Caco-2 (cell line): ENCODE results near the gene KIF2C. TPM values are rescaled to one million over a fixed set of nuclear protein-coding genes. Genes with fewer than 3 reads are reported as not detected.

ENCODE experiments used
- BruUV-seq: library from RNA; stranded (reverse); fragments of 400-500 nt; replicated peaks from 2 replicates; lab custom pipeline; 2021; lab: Mats Ljungman, UMichigan
- CTCF ChIA-PET: fragments of 300-600 bp; sonication (Branson Sonifier 250); formaldehyde crosslinking; loops from one replicate; lab custom pipeline; 2022; ENCODE audit warnings: antibody characterized with exemption; lab: Charles Lee
- POLR2A ChIA-PET: fragments of 300-600 bp; sonication (Branson Sonifier 250); formaldehyde crosslinking; loops from one replicate; lab custom pipeline; 2022; ENCODE audit warnings: antibody characterized with exemption; lab: Charles Lee
- DNase-seq, 2 experiments: peaks; one replicate each; pipeline versions ENCODE4 v3.0.0 to v3.0.0-alpha.2; 2020 to 2022
- H3K27me3 ChIP-seq: replicated peaks from 2 replicates; pipeline ENCODE4 v1.6.0; 2011; ENCODE audit warnings: low read length; ENCODE audit not compliant: control insufficient read depth, insufficient read depth
- H3K36me3 ChIP-seq: 2 replicates; pipeline ENCODE4 v1.5.1; 2011; ENCODE audit warnings: low read length; ENCODE audit not compliant: control insufficient read depth, insufficient read depth
- H3K4me1 ChIP-seq: fragments of 250-450 bp; sonication (Bioruptor Pico); 2 replicates; pipeline ENCODE4 v1.5.1; 2020; ENCODE audit warnings: mild to moderate bottlenecking
- H3K4me3 ChIP-seq: 2 replicates; pipeline ENCODE4 v1.5.1; 2011; ENCODE audit warnings: low read depth, mild to moderate bottlenecking, control low read depth, low read length
- H3K9me3 ChIP-seq: fragments of 250-450 bp; sonication (Bioruptor Pico); 2 replicates; pipeline ENCODE4 v1.5.1; 2020; ENCODE audit warnings: mild to moderate bottlenecking, moderate library complexity
- H3K27ac Mint-ChIP-seq: one replicate; pipeline ENCODE4 v1.8.0; 2022; ENCODE audit warnings: mixed read lengths; ENCODE audit not compliant: unreplicated experiment
- H3K27me3 Mint-ChIP-seq: one replicate; pipeline ENCODE4 v1.8.0; 2022; ENCODE audit warnings: mixed read lengths; ENCODE audit not compliant: insufficient read depth, unreplicated experiment
- H3K36me3 Mint-ChIP-seq: one replicate; pipeline ENCODE4 v1.8.0; 2022; ENCODE audit warnings: mild to moderate bottlenecking, mixed read lengths; ENCODE audit not compliant: insufficient read depth, unreplicated experiment
- H3K4me1 Mint-ChIP-seq: one replicate; pipeline ENCODE4 v1.8.0; 2022; ENCODE audit warnings: low read depth, mixed read lengths; ENCODE audit not compliant: unreplicated experiment
- H3K4me3 Mint-ChIP-seq: one replicate; pipeline ENCODE4 v1.8.0; 2022; ENCODE audit warnings: mild to moderate bottlenecking, moderate library complexity, mixed read lengths; ENCODE audit not compliant: unreplicated experiment
- H3K9me3 Mint-ChIP-seq: one replicate; pipeline ENCODE4 v1.8.0; 2022; ENCODE audit warnings: mixed read lengths; ENCODE audit not compliant: unreplicated experiment
- intact Hi-C: fragments of 100-400 bp; cut with micrococcal nuclease; formaldehyde crosslinking; loops from one replicate; pipeline ENCODE4 v1.10.0; 2022; ENCODE audit not compliant: unreplicated experiment
- total RNA-seq: library from RNA; stranded (reverse); gene quantifications from 2 replicates; pipeline ENCODE4 v1.2.3, GENCODE V29; 2022
- TF ChIP-seq, protein P1 (sequence below), 2 experiments: fragments of 200-600 bp in 1 of 2; IDR thresholded peaks; 1 replicate in 1 of 2; 2 replicates in 1 of 2; pipeline versions ENCODE4 v1.5.1 to v1.8.0; 2011 to 2022; ENCODE audit warnings: antibody characterized with exemption in 1 of 2, control low read depth in 1 of 2, inconsistent platforms in 1 of 2, low read depth in 1 of 2, low read length in 1 of 2, mild to moderate bottlenecking in 1 of 2, moderate library complexity in 1 of 2; ENCODE audit not compliant: insufficient read depth in 1 of 2, severe bottlenecking in 1 of 2, unreplicated experiment in 1 of 2

The KIF2C gene
- total RNA-seq, 1 experiment from 2014 or later: 61.0 TPM

GRCh38 chr1:44805311-44806024 is 65.8 kb downstream of the KIF2C start:
- POLR2A ChIA-PET: interaction anchor here (0.5 kb wide), 1 partner anchor 14 kb away, joined by 4 read pairs; no protein-coding TSS in a partner anchor
- Mint-ChIP-seq H3K4me3 (no peak overlapping the region), H3K27me3 (no peaks in the 10 kb centered on the region), H3K4me1 (peaks cover 18% of the 10 kb centered on the region), H3K36me3 (peaks cover 19% of the 10 kb centered on the region), H3K9me3 (no peaks in the 10 kb centered on the region), H3K27ac (peak overlapping the region; percentile 61)
- BruUV-seq: TSS peak; percentile 11
- H3K36me3 ChIP-seq: no peaks in the 10 kb centered on the region
- DNase-seq: no peak
- no peak overlapping the region for H3K4me3 ChIP-seq
- H3K9me3 ChIP-seq: no peaks in the 10 kb centered on the region
- intact Hi-C loops: no loop called here
- H3K27me3 ChIP-seq: no peaks in the 10 kb centered on the region
- H3K4me1 ChIP-seq: peaks cover 40% of the 10 kb centered on the region
- TF ChIP-seq, protein P1, sequence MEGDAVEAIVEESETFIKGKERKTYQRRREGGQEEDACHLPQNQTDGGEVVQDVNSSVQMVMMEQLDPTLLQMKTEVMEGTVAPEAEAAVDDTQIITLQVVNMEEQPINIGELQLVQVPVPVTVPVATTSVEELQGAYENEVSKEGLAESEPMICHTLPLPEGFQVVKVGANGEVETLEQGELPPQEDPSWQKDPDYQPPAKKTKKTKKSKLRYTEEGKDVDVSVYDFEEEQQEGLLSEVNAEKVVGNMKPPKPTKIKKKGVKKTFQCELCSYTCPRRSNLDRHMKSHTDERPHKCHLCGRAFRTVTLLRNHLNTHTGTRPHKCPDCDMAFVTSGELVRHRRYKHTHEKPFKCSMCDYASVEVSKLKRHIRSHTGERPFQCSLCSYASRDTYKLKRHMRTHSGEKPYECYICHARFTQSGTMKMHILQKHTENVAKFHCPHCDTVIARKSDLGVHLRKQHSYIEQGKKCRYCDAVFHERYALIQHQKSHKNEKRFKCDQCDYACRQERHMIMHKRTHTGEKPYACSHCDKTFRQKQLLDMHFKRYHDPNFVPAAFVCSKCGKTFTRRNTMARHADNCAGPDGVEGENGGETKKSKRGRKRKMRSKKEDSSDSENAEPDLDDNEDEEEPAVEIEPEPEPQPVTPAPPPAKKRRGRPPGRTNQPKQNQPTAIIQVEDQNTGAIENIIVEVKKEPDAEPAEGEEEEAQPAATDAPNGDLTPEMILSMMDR (IDR thresholded peaks at IDR 0.05; ENCODE audit: insufficient read depth in 1 of 2, low read depth in 1 of 2, low read length in 1 of 2, severe bottlenecking in 1 of 2, unreplicated experiment in 1 of 2): peak in 1 of 2 experiments; percentile 7
- CTCF ChIA-PET: no interaction called here

- H3K4me1 ChIP-seq: peaks cover 40% of the 10 kb centered on the region
- CTCF ChIA-PET: no interaction called here
- Mint-ChIP-seq H3K9me3 (no peaks in the 10 kb centered on the region), H3K4me3 (no peak overlapping the region), H3K27me3 (no peaks in the 10 kb centered on the region), H3K27ac (peak overlapping the region; percentile 99), H3K36me3 (peaks cover 19% of the 10 kb centered on the region), H3K4me1 (peaks cover 22% of the 10 kb centered on the region)
- TF ChIP-seq, protein P1 (IDR thresholded peaks at IDR 0.05; ENCODE audit: insufficient read depth in 1 of 2, low read depth in 1 of 2, low read length in 1 of 2, severe bottlenecking in 1 of 2, unreplicated experiment in 1 of 2): no peak
- no peak overlapping the region for H3K4me3 ChIP-seq
- no peaks in the 10 kb centered on the region for H3K9me3 ChIP-seq
- DNase-seq: no peak
- POLR2A ChIA-PET: interaction anchor here (1.0 kb wide), 1 partner anchor 31 kb away, joined by 5 read pairs; the partner anchor contains the start of gene RPS8
- H3K36me3 ChIP-seq: no peaks in the 10 kb centered on the region
- no peaks in the 10 kb centered on the region for H3K27me3 ChIP-seq
- BruUV-seq: no TSS peak
- intact Hi-C loops: no loop called here
Observed at GRCh38 chr1:44806025-44806703, 66.5 kb downstream of the KIF2C start.

- intact Hi-C loops: no loop called here
- peaks cover 24% of the 10 kb centered on the region for H3K4me1 Mint-ChIP-seq
Observed at GRCh38 chr1:44806704-44807363, 67.2 kb downstream of the KIF2C start, which contains the start of gene DYNLT4. Gene DYNLT4 (minus strand): TSS chr1:44807351. CDS start chr1:44806668, 683 bp downstream.

More at GRCh38 chr1:44806704-44807363, 67.2 kb downstream of the KIF2C start, which contains the start of gene DYNLT4:
- Mint-ChIP-seq H3K9me3 (no peaks in the 10 kb centered on the region), H3K4me3 (peak within 1 kb of the TSS; percentile 53), H3K36me3 (peaks cover 19% of the 10 kb centered on the region), H3K27ac (peak within 1 kb of the TSS; percentile 99), H3K27me3 (no peaks in the 10 kb centered on the region)
- TF ChIP-seq, protein P1 (IDR thresholded peaks at IDR 0.05; ENCODE audit: insufficient read depth in 1 of 2, low read depth in 1 of 2, low read length in 1 of 2, severe bottlenecking in 1 of 2, unreplicated experiment in 1 of 2): no peak
- BruUV-seq: TSS peak; percentile 81
- Histone ChIP-seq H3K4me3 (no peak within 1 kb of the TSS), H3K4me1 (peaks cover 40% of the 10 kb centered on the region), H3K9me3 (no peaks in the 10 kb centered on the region), H3K36me3 (no peaks in the 10 kb centered on the region), H3K27me3 (no peaks in the 10 kb centered on the region)
- ChIA-PET POLR2A (interaction anchor here (1.0 to 2.7 kb wide), 2 partner anchors 12 to 31 kb away, joined by 5 to 24 read pairs; partner anchors contain the start of gene RPS8), CTCF (no interaction called here)
- no peak for DNase-seq
